GM12801 (cell line): Measurements from ENCODE around the gene SLTM.

Experiments used
- TF ChIP-seq, protein P1 (sequence below): IDR thresholded peaks from one replicate; pipeline ENCODE4 v1.5.1; 2011; ENCODE audit warnings: control low read depth; ENCODE audit not compliant: insufficient read length; ENCODE audit errors: extremely low read depth

The SLTM gene

GRCh38 chr15:58909616-58910015, 23.9 kb downstream of the SLTM start:
- TF ChIP-seq, protein P1, sequence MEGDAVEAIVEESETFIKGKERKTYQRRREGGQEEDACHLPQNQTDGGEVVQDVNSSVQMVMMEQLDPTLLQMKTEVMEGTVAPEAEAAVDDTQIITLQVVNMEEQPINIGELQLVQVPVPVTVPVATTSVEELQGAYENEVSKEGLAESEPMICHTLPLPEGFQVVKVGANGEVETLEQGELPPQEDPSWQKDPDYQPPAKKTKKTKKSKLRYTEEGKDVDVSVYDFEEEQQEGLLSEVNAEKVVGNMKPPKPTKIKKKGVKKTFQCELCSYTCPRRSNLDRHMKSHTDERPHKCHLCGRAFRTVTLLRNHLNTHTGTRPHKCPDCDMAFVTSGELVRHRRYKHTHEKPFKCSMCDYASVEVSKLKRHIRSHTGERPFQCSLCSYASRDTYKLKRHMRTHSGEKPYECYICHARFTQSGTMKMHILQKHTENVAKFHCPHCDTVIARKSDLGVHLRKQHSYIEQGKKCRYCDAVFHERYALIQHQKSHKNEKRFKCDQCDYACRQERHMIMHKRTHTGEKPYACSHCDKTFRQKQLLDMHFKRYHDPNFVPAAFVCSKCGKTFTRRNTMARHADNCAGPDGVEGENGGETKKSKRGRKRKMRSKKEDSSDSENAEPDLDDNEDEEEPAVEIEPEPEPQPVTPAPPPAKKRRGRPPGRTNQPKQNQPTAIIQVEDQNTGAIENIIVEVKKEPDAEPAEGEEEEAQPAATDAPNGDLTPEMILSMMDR, result no peak

- TF ChIP-seq, protein P1, result no peak
Observed at GRCh38 chr15:58908550-58909309, 24.7 kb downstream of the SLTM start.

- TF ChIP-seq, protein P1, result no peak
Observed at GRCh38 chr15:58900631-58901030, 32.8 kb downstream of the SLTM start.

DNA sequence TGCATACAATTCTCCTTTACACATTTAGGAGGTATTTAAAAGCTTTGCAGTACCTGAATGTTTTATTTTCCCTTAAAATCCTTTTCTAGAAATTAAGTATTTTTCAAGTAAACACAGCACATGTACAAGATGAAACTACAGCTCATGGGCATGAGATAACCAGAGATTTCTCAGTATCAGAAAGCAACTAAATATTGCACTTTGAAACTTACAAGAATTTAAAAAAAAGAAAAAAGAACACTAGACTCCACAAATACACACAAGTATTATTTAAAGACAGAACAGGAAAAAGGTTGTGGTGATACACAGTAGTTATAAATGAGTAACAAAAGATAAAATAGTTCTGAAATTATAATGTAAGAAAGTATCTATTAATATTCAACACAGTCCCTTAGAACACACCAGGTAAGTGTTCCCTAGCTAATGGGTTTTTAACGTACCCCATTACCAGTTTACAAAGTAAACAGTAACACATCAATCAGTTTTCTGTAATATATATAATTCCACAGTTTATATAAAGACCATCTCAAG, 35.3 kb downstream of the SLTM start:
- TF ChIP-seq, protein P1, result no peak

DNA sequence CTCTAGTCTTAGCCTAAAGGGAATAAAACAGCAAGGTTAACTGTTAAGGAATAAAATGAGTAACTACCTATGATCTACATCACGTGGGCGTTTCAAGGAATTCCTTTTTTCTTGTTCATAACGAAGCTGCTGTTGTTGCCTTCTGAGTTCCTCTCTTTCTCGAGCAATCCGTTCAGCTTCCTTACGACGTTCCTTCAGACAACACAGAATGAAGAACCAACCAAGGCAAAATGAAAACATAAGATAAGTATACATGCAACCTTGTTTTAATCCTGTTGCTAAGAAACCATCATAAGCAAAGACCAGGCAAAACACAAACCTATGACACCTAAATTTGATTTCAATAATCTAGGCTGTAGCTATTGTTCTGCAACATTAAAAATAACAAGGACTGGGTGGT, 44.1 kb downstream of the SLTM start:
- TF ChIP-seq, protein P1, result no peak

GRCh38 chr15:58886921-58887320, 46.6 kb downstream of the SLTM start:
- TF ChIP-seq, protein P1, result no peak

- TF ChIP-seq, protein P1, result no peak
Observed at GRCh38 chr15:58882243-58882642, 51.2 kb downstream of the SLTM start.
